Stimulated activated CD4-positive, alpha-beta T cell treated with anti-CD3 and anti-CD28 coated beads, TNF-alpha, amount 100 ng/mL, for 4 hours (primary cell): ENCODE results near the gene PKD1L1.
"Not testable (repeated sequence)": the region's sequence is repeated elsewhere in the genome, so short reads cannot be mapped to it uniquely, and the experiment has no call there.

Experiments
- DNase-seq, 3 experiments: peaks; one replicate each; pipeline ENCODE4 v3.0.0-alpha.2; 2020; ENCODE audit warnings: low read depth in 3 of 3

The PKD1L1 gene

DNA sequence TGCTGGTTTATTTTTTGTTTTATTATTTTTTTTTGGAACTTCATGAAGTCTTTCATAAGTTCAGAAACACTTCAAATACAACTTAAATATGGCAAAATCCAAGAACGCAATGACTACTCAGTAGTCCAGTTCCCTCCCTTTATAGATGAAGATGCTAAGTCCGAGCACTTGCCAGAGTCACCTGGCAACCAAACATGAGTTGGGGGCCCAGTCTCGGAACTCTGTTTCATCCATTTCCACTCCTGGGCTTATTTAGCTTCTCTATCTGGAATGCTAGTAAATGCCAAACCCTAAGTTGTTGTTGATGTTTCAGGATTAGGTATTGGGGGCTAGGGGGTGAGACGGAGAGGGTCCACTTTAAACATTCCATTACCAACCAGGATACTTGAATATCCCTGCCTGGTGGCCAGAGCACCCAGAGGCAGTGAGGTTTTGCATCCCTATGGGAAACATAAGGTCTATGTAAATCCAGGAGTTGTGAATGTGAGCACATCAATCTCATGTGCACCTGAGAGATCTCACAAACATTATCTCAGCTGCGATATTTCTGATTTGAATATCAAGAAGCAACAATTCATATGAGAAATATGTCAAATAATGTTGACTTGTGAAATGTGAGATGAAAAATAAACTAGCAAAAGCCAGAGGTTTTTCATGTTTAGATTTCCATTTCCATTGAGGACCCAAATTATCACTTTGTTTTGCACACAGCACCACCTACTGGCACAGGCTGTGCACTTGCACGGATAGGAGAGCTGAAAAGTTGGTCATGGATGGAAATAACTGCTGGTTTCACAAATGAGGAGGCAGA is 129.3 kb downstream of the PKD1L1 start:
- DNase-seq = no peak

DNA sequence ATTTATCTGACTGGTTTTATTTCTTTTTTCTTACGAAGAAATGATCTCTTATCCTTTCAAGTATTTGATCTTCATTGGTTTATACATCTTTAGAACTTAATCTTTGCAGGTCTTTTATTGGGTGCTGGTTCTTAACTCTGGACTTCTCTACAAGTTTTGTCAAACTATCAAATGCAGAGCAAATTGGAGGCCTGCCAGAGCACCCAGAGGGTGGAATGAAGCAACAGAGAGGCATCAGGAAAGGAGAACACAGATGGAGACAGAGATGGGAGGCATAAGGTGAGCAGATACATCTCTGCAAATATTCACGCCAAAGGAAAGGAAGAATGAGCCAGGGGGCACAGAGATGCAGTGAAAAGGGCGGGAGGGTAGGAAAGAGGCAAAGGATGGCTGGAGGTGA is 130.3 kb downstream of the PKD1L1 start:
- DNase-seq = no peak

DNA sequence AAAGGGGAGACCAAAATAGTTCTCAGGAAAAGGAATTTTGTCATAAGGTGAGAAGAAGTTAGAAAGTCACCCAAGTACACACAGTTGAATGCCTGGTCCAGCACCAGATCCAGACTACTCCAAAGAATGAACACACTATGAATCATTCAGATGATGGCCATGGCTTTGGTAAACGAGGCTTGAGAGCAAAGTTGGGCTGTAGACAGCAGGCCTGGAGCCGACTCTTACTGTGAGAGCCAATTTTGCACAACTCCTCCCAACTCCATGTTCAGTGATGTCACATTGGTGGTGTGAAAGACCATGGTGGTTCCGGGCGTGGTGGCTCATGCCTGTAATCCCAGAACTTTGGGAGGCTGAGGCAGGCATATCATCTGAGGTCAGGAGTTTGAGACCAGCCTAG is 131.6 kb downstream of the PKD1L1 start:
- DNase-seq = no peak

DNA sequence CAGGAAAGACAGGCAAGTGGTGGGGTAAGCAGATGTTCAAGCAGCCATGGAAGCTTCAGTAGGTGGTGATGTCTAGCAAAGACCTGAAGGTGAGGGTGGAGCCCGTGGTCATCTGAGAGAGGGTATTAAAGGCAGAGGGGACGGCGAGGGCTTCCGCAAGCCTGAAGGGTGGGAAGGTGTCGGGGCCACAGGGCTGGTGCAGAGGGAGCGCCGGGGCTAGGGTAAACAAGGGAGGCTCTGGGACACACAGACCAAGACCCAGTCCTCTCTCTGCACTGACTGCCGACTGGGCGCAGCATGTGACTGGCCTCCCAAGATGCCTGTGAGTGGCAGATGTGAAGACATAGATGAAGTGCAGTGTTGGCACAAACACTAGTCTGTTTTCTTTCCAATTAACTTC is 132.4 kb downstream of the PKD1L1 start:
- DNase-seq = no peak

- DNase-seq = no peak
Observed at GRCh38 chr7:47814905-47815613, 133.2 kb downstream of the PKD1L1 start.

DNA sequence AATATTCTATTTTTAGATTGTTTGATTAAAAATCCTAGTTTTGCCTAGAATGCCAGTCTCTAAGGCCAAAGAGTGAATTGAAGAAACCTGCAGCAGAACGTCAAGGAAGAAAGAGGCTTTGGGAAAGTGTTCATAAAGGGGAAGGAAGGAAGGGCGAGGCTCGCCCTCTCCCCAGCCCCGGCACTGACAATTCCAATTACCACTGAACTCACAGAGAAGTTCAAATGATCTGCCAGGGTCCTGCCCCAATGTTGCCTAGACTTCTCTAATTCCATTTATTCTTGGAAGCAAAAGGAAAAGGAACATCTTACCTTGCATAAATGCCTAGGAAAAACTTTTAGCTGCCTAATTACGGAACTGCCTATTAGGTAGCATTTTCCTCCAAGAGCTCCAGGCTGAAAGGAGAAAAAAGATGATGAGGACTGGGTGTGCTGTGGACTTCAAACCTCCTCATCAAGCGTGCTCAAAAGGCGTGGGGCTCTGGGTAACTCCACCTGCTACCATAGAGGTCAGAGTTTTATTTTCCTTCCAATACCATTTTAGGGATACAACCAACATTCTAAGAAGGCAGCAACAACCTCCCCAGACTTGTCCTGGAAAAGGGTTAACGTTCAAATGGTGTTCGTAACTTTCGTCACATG is 134.5 kb downstream of the PKD1L1 start:
- no peak for DNase-seq

DNA sequence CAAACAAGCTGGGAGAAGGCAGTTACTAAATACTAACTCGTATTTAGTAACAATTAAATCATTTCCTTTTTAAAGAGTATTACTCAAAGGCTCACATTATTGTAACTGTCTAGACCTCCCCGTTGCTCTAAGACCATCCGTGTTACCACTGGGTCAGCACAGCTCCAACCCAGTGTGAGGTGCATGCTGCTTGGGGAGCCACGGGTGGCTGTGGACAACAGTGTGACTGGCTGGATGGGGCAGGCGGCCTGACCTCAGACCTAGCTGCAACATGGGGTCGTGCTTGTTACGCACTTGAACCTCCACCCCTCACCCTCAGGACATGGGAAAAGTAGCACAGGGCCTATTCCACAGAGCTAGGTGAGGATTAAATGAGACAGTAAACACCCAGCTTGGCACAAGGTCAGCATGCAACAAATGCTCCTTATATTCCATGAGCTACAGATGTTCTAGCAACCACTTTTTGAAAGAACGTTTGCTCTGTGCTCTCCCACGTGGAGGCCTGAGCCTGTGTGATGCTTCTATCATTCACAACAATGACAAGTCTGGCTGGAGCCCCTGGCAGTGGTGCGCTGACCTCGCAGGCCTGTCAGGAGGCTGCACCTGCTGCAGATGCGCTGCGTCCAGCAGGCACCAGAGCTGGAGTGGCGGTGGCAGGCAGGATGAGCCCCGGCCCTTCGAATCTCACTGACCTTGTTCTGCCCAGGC is 135.7 kb downstream of the PKD1L1 start:
- DNase-seq = no peak

GRCh38 chr7:47811632-47812380 is 136.5 kb downstream of the PKD1L1 start:
- no peak for DNase-seq

DNA sequence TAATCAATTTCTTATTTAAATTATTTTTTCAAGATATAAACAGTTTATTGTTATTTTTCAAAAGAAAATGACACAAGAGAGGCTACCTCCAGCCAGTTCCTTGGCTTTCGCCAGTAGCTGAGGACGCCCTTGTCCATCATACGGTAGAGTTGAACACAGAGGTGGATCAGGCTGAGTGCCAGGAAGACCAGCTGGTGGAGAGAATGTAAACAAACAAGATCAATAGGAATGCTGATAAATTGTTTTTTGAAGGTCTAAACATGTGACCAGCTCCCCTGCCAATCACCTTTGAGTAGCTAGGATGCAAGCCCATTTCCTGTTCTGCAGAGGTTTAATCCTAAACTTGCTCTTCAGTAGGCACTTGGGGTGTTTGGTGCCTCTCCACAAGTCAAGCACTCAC is 138.9 kb downstream of the PKD1L1 start:
- no peak for DNase-seq

DNA sequence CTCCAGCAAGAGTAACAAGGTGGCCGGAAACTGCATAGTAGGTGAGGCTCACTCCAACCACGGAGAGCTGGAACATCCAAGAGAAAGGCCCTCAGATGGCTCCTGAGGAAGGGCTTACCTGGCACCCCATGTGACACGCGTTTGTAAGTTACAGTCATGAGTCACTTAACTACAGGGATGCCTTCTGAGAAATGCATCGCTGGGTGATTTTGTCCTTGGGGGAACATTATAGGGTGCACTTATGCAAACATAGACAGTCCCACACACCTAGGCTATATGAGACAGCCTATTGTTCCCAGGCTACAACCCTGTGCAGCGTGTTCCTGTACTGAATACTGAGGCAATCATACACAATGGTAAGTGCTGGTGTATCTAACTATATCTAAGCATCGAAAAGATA is 139.9 kb downstream of the PKD1L1 start:
- no peak for DNase-seq

- DNase-seq = no peak
Observed at GRCh38 chr7:47807756-47808155, 140.5 kb downstream of the PKD1L1 start.

DNA sequence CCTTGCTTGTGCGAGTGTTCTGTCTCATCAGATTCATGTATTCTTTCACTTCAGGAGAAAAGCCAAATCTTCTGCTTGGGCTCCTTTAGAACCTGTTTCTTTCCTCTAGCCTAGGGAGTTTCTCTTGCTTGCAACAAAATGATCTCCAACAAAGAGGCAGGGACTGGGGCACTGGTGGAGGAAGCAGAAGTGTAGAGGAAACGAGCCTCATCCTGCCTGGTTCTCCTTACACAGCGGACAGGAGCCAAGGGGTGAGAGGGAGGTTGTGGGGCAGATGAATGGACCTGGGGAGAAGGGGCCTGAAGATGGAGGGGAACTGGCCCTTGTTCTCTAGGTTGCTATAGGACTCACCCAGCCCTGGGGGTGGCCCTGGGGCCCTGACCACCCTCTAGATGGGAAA is 141.1 kb downstream of the PKD1L1 start:
- DNase-seq = no peak

GRCh38 chr7:47806701-47807103 is 141.6 kb downstream of the PKD1L1 start:
- DNase-seq = no peak

DNA sequence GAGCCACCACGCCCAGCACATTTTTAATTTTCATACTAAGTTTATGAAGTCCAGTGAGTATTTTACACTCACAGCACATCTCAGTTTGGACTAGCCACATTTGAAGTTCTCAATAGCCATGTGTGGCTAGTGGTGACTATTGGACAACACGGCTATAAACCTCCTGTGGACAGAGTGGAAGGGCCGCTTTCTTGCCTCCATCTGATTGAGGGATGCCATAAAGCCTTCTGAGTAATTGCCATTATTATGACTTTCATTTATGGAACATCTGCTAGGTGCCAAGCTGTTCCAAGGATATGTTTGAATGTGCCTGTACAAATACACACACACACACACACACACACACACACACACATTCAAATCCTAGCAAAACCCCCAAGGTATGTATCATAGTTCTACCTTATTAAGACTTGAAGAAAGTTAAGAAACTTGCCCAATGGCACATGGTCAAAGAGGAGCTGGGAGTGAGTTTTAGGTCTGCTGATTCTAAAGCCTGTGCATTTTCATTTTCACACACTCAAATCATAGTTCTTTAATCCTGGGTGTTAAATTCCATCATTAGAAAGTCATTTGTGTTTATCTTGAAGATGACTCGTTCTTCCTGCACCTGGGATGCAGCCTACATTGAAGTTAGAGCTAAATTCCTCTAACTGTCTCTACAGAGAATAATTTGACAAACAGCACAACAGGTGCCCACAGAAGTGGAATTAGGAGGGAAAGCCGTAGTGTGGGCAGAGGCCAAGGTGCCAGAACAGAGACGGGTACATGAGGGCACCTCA is 143.3 kb downstream of the PKD1L1 start:
- DNase-seq = no peak

DNA sequence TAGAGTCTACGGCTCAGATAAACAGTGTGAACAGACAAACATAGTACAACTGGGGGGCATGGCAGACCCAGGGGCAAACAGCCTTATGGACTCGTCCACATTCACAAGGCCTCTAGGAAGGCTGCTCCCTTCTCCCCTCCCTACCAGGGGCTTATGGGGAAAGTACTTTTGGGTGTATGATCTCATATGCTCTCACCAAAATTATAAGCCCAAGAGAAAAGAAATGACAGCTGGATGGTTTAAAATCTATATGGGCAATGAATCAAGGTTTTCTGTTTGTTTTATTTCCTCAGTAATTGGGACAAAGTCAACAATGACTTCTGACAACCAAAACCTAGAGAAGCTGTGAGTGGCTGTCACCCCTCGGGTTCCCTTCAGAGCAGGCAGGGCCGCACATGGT is 144.4 kb downstream of the PKD1L1 start:
- DNase-seq = no peak

DNA sequence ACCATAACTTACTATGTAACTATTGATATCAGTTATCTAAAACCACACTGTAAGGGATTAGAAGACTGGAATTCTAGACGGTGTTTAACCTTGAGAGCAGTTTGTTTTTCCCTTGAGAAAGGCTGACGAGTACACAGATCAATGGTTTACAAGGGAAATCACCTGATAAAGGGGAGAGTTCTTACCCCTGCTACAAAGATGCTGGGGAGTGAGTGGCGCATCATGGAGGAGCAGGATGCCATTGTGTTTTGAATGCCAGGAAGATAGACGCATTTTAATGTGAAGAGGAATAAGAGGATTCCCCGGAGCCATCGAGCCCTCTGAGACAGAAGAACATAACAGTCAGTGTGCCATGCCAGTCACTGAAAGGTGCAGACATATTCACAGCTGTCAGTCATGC is 145.2 kb downstream of the PKD1L1 start:
- no peak for DNase-seq

DNA sequence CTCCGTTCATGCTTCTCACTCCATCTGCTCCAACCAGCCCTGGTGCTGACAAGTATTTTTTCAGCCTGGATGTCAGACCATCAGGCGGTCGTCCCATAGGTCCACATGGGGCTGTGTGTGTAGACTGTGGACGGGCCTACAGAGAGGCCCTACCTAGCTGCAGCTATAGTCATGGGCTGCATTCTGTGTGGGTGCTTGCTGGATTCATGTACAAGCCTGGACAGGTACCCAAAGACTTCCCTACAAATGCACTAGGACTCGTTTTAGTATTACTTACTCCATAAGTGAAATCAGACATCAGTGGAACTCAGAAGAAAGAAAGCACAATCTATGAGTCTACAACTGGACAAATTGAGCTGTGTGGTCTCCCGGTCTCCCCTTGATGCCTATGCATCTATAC is 146.8 kb downstream of the PKD1L1 start:
- no peak for DNase-seq

- no peak for DNase-seq
Observed at GRCh38 chr7:47799524-47799923, 148.7 kb downstream of the PKD1L1 start.

DNA sequence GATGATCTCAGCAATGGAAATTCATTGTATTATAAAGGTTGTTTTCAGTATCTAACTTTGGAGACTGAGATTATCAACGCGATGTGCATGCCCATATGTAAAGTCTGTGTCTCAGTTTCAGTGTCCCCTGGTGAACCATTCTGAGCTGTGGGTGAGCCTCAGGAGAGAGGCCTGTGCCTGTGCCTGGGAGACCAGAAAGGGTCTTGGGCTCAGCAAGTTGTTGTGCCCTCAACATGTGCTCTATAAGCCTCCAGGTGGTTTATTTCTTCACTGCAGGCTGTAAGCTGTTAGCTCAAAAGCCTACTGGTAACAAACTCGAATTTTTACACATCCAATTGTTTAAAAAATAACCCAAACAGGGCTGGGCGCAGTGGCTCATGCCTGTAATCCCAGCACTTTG is 151.9 kb downstream of the PKD1L1 start:
- no peak for DNase-seq

DNA sequence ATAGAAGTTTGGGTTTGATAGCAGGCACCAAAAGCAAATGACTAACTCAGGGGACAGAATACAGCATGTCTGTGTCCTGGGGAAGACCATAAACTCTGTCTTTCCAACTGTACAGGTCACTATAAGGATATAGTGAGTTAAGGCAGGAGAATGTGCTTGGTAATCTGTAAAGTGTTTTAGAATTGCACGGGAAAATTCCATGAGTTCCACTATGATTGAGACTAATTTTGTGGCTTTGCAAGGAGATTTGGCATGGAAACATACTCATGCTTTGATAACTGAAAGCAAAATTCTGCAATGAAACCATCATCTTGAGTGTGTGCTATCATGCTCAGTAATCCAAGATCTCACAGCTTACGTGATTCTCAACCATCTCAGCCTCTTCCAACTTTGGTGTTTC is 152.6 kb downstream of the PKD1L1 start:
- DNase-seq = no peak

- not testable (repeated sequence) for DNase-seq
Observed at GRCh38 chr7:47795126-47795525, 153.1 kb downstream of the PKD1L1 start.
